Esophagus muscularis mucosa (tissue), 3 donors: ENCODE data around the gene LMF2.

Experiments used
- CTCF ChIP-seq, 3 experiments: fragments of 200-600 bp in 2 of 3; fragments of 450-650 bp in 1 of 3; sonication (generic) in 2 of 3; IDR thresholded peaks; one replicate each; pipeline ENCODE4 v1.5.1; 2017 to 2019; ENCODE audit warnings: antibody characterized with exemption in 3 of 3, mild to moderate bottlenecking in 2 of 3, moderate library complexity in 1 of 3
- EP300 ChIP-seq: sonication (generic); formaldehyde crosslinking; IDR thresholded peaks from one replicate; pipeline ENCODE4 v1.6.1; 2017; ENCODE audit warnings: antibody characterized with exemption

GRCh38 chr22:50474710-50475651, 32.5 kb downstream of the LMF2 start, which contains the start of gene SBF1:
- TF ChIP-seq CTCF (IDR thresholded peaks at IDR 0.05) (no peak), EP300 (no peak)
